ENCODE measurements around the gene SERBP1.
"Not testable (repeated sequence)": the region's sequence is repeated elsewhere in the genome, so short reads cannot be mapped to it uniquely, and the experiment has no call there.

SERBP1 gene

DNA sequence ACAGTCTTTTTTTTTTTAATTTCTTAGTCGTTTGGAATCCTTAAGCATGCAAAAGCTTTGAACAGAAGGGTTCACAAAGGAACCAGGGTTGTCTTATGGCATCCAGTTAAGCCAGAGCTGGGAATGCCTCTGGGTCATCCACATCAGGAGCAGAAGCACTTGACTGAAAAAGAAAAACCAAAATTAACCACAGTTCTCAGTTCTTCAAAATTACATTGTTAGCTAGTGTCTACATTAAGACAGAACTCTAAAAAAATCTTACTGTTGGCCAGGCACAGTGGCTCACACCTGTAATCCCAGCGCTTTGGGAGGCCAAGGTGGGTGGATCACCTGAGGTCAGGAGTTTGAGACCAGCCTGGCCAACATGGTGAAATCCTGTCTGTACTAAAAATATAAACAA, 17.1 kb downstream of the SERBP1 start:
- H2BK5ac ChIP-seq (ENCODE audit: low read length); H3K4ac ChIP-seq (ENCODE audit: low read depth, low read length); H4K8ac ChIP-seq (ENCODE audit: low read depth, low read length); H2BK120ac ChIP-seq (ENCODE audit: low read depth, low read length); H3K4me2 ChIP-seq (ENCODE audit: low read length); H3K27me3 ChIP-seq (ENCODE audit: insufficient read depth, low read length, poor library complexity); H3K9ac ChIP-seq (ENCODE audit: low read length); H3K23ac ChIP-seq (ENCODE audit: low read length); H4K5ac ChIP-seq (ENCODE audit: low read length); DNase-seq; H2BK15ac ChIP-seq (replicated peaks; ENCODE audit: low read depth); H2AK5ac ChIP-seq (ENCODE audit: low read length); H3K18ac ChIP-seq (ENCODE audit: low read length); H3K4me3 ChIP-seq (ENCODE audit: low read length); H3K79me1 ChIP-seq (ENCODE audit: low read length); H3K27ac ChIP-seq (ENCODE audit: low read depth, low read length); H3K4me1 ChIP-seq (ENCODE audit: control insufficient read depth, low read depth, low read length); H3K56ac ChIP-seq (ENCODE audit: low read length): not testable (repeated sequence)
- WGBS (ENCODE audit: extremely low coverage, insufficient coverage, low lambda C conversion rate): no CpG with 5 or more reads among the region's 2 CpGs
- peaks cover 23% of the 10 kb centered on the region for H3K79me2 ChIP-seq (ENCODE audit: control insufficient read depth, insufficient read depth, low read length)
- peaks cover 13% of the 10 kb centered on the region for H3K36me3 ChIP-seq (ENCODE audit: control insufficient read depth, insufficient read depth, low read length)

DNA sequence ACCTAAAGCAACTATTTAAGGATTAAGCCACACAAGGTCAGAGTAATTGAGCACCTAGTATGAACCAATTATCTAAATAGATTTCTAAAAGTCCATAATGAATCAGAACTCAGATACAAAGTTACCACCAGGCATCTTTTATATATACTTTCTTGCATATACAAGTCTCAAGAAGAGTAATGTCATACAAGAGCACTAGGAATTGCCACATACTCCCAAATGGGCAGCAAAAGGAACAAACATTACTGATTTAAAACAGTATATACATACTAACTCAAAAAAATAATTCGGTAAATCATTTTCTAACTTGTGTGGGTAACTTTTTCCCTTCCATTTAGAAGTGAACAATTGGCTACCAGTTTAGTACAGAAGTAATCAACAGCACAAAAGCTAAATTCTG, 22.1 kb downstream of the SERBP1 start:
- Histone ChIP-seq H2BK15ac (replicated peaks; ENCODE audit: low read depth) (no peak overlapping the region), H2BK120ac (ENCODE audit: low read depth, low read length) (no peak overlapping the region), H3K4me2 (ENCODE audit: low read length) (no peak overlapping the region), H4K8ac (ENCODE audit: low read depth, low read length) (no peak overlapping the region), H3K4ac (ENCODE audit: low read depth, low read length) (no peak overlapping the region), H3K27me3 (ENCODE audit: insufficient read depth, low read length, poor library complexity) (no peaks in the 10 kb centered on the region), H3K4me3 (ENCODE audit: low read length) (no peak overlapping the region), H3K23ac (ENCODE audit: low read length) (no peak overlapping the region), H3K56ac (ENCODE audit: low read length) (no peak overlapping the region), H2BK5ac (ENCODE audit: low read length) (no peak overlapping the region), H3K4me1 (ENCODE audit: control insufficient read depth, low read depth, low read length) (no peaks in the 10 kb centered on the region), H3K79me2 (ENCODE audit: control insufficient read depth, insufficient read depth, low read length) (no peaks in the 10 kb centered on the region), H3K79me1 (ENCODE audit: low read length) (no peaks in the 10 kb centered on the region), H2AK5ac (ENCODE audit: low read length) (no peak overlapping the region), H3K18ac (ENCODE audit: low read length) (no peak overlapping the region), H4K5ac (ENCODE audit: low read length) (no peak overlapping the region), H3K9ac (ENCODE audit: low read length) (no peak overlapping the region), H3K36me3 (ENCODE audit: control insufficient read depth, insufficient read depth, low read length) (no peaks in the 10 kb centered on the region), H3K27ac (ENCODE audit: low read depth, low read length) (no peak overlapping the region)
- no peak for DNase-seq
- no CpG with 5 or more reads among the region's 1 CpG for WGBS (ENCODE audit: extremely low coverage, insufficient coverage, low lambda C conversion rate)

DNA sequence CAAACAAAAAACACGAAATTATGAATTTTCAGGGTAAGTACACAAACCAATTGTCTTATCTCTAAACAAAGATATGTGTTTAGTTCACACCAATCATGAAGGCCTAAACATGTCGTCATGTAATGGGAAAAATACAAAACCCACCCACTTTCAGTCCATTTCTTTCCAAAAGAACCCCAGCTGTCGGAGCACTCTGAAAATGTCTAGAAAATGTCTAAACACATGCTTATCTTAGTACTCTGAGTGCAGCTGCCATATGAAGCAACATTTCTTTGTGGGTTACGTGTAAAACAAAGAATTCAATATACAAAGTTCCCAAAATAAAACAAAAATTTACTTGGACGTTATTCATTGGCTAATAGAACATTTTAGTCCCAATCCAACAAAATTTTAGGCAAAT, 22.7 kb downstream of the SERBP1 start:
- Histone ChIP-seq H3K4ac (ENCODE audit: low read depth, low read length) (no peak overlapping the region), H3K18ac (ENCODE audit: low read length) (no peak overlapping the region), H3K23ac (ENCODE audit: low read length) (no peak overlapping the region), H3K4me3 (ENCODE audit: low read length) (no peak overlapping the region), H3K27me3 (ENCODE audit: insufficient read depth, low read length, poor library complexity) (no peaks in the 10 kb centered on the region), H2BK15ac (replicated peaks; ENCODE audit: low read depth) (no peak overlapping the region), H4K5ac (ENCODE audit: low read length) (no peak overlapping the region), H3K79me2 (ENCODE audit: control insufficient read depth, insufficient read depth, low read length) (no peaks in the 10 kb centered on the region), H4K8ac (ENCODE audit: low read depth, low read length) (no peak overlapping the region), H2AK5ac (ENCODE audit: low read length) (no peak overlapping the region), H2BK120ac (ENCODE audit: low read depth, low read length) (no peak overlapping the region), H3K36me3 (ENCODE audit: control insufficient read depth, insufficient read depth, low read length) (no peaks in the 10 kb centered on the region), H3K27ac (ENCODE audit: low read depth, low read length) (no peak overlapping the region), H2BK5ac (ENCODE audit: low read length) (no peak overlapping the region), H3K9ac (ENCODE audit: low read length) (no peak overlapping the region), H3K4me2 (ENCODE audit: low read length) (no peak overlapping the region), H3K56ac (ENCODE audit: low read length) (no peak overlapping the region), H3K79me1 (ENCODE audit: low read length) (no peaks in the 10 kb centered on the region), H3K4me1 (ENCODE audit: control insufficient read depth, low read depth, low read length) (no peaks in the 10 kb centered on the region)
- no CpG with 5 or more reads among the region's 5 CpGs for WGBS (ENCODE audit: extremely low coverage, insufficient coverage, low lambda C conversion rate)
- no peak for DNase-seq

DNA sequence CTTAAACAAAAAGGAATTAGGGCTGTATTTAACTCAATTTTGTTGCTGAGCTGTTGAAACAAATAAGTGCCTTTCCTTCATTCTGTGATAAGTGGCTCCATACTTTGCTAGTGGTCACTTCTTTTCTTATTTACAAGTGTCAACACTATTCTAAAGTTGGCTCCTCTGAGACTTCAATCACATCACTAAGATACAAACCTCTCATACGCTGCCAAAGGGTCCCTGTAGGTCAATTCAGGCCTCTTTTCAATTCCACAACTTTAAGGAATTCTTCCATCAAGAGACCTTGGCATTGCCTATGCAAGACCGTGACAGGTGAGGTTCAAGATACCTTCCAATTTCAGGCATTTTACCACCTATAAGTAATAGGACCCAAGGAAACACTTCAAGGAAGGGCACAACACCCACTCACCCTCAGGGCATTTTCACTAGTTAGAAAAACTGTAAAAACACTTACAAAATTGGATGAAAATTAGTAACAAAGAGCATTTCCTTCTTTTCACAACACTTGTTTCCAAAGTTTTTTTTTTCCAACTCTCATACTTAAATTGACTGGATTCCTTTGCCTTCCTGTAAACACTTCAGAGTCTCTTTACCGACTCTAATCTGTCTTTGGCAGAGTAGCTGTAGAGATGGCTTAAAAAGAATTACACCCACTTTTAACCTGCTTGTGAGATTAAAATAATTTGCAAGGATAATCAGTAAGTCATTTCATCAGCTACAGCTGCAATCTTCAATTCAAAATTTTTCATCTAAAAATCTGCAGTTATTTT, 24.5 kb downstream of the SERBP1 start:
- H3K36me3 ChIP-seq (ENCODE audit: control insufficient read depth, insufficient read depth, low read length): no peaks in the 10 kb centered on the region
- no peaks in the 10 kb centered on the region for H3K4me1 ChIP-seq (ENCODE audit: control insufficient read depth, low read depth, low read length)
- H3K79me2 ChIP-seq (ENCODE audit: control insufficient read depth, insufficient read depth, low read length): no peaks in the 10 kb centered on the region
- H2BK15ac ChIP-seq (replicated peaks; ENCODE audit: low read depth): no peak overlapping the region
- DNase-seq: no peak
- H3K27ac ChIP-seq (ENCODE audit: low read depth, low read length): no peak overlapping the region
- WGBS (ENCODE audit: extremely low coverage, insufficient coverage, low lambda C conversion rate): no CpG with 5 or more reads among the region's 3 CpGs
- no peak overlapping the region for H2BK120ac ChIP-seq (ENCODE audit: low read depth, low read length)
- H3K9ac ChIP-seq (ENCODE audit: low read length): no peak overlapping the region
- H2AK5ac ChIP-seq (ENCODE audit: low read length): no peak overlapping the region
- no peak overlapping the region for H4K8ac ChIP-seq (ENCODE audit: low read depth, low read length)
- no peak overlapping the region for H3K23ac ChIP-seq (ENCODE audit: low read length)
- no peaks in the 10 kb centered on the region for H3K79me1 ChIP-seq (ENCODE audit: low read length)
- no peak overlapping the region for H4K5ac ChIP-seq (ENCODE audit: low read length)
- no peak overlapping the region for H3K4me2 ChIP-seq (ENCODE audit: low read length)
- H3K56ac ChIP-seq (ENCODE audit: low read length): no peak overlapping the region
- no peaks in the 10 kb centered on the region for H3K27me3 ChIP-seq (ENCODE audit: insufficient read depth, low read length, poor library complexity)
- no peak overlapping the region for H3K4ac ChIP-seq (ENCODE audit: low read depth, low read length)
- H3K4me3 ChIP-seq (ENCODE audit: low read length): no peak overlapping the region
- H3K18ac ChIP-seq (ENCODE audit: low read length): no peak overlapping the region
- no peak overlapping the region for H2BK5ac ChIP-seq (ENCODE audit: low read length)

DNA sequence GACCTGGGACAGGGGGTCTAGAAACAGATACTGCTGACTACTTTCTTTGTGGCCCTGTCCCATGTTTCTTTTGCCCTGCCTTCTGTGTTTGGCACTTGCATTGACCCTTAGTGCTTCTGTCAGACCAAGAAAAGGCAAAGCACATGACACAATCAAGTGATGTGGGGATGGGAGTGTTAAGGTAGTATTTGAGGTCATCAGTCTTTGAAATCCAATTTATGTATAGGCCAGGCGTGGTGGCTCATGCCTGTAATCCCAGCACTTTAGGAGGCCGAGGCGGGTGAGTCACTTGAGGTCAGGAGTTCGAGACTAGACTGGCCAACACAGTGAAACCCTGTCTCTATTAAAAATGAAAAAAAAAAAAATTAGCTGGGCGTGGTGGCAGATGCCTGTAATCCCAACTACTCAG, 26.0 kb downstream of the SERBP1 start:
- H3K4me3 ChIP-seq (ENCODE audit: low read length): no peak overlapping the region
- H2AK5ac ChIP-seq (ENCODE audit: low read length): no peak overlapping the region
- H3K36me3 ChIP-seq (ENCODE audit: control insufficient read depth, insufficient read depth, low read length): no peaks in the 10 kb centered on the region
- no peak for DNase-seq
- no peaks in the 10 kb centered on the region for H3K79me2 ChIP-seq (ENCODE audit: control insufficient read depth, insufficient read depth, low read length)
- H2BK120ac ChIP-seq (ENCODE audit: low read depth, low read length): no peak overlapping the region
- no peak overlapping the region for H3K18ac ChIP-seq (ENCODE audit: low read length)
- H3K56ac ChIP-seq (ENCODE audit: low read length): no peak overlapping the region
- H4K5ac ChIP-seq (ENCODE audit: low read length): no peak overlapping the region
- no peak overlapping the region for H2BK5ac ChIP-seq (ENCODE audit: low read length)
- no peak overlapping the region for H3K27ac ChIP-seq (ENCODE audit: low read depth, low read length)
- H3K4ac ChIP-seq (ENCODE audit: low read depth, low read length): no peak overlapping the region
- H3K9ac ChIP-seq (ENCODE audit: low read length): no peak overlapping the region
- H3K4me1 ChIP-seq (ENCODE audit: control insufficient read depth, low read depth, low read length): no peaks in the 10 kb centered on the region
- no peaks in the 10 kb centered on the region for H3K79me1 ChIP-seq (ENCODE audit: low read length)
- no CpG with 5 or more reads among the region's 5 CpGs for WGBS (ENCODE audit: extremely low coverage, insufficient coverage, low lambda C conversion rate)
- no peak overlapping the region for H2BK15ac ChIP-seq (replicated peaks; ENCODE audit: low read depth)
- no peak overlapping the region for H3K4me2 ChIP-seq (ENCODE audit: low read length)
- no peaks in the 10 kb centered on the region for H3K27me3 ChIP-seq (ENCODE audit: insufficient read depth, low read length, poor library complexity)
- no peak overlapping the region for H4K8ac ChIP-seq (ENCODE audit: low read depth, low read length)
- no peak overlapping the region for H3K23ac ChIP-seq (ENCODE audit: low read length)

DNA sequence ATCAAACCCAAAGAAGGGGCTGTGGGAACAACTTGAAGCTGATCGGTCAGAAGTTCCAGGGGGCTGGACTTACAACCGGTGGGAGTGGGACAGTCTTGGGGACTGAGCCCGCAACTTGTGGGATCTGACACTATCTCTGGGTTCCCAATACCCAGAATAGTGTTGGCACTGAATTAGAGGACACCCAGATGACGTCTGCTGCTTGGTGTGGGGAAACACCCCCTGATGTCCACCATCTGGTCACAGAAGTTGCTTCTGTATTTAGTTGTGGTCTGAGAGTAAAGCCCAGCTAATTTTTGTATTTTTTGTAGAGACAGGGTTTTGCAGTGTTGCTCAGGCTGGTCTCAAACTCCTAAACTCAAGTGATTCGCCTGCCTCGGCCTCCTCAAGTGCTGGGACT, 28.8 kb downstream of the SERBP1 start:
- H3K79me1 ChIP-seq (ENCODE audit: low read length): no peaks in the 10 kb centered on the region
- H3K27ac ChIP-seq (ENCODE audit: low read depth, low read length): no peak overlapping the region
- H3K79me2 ChIP-seq (ENCODE audit: control insufficient read depth, insufficient read depth, low read length): no peaks in the 10 kb centered on the region
- H2AK5ac ChIP-seq (ENCODE audit: low read length): no peak overlapping the region
- no peak overlapping the region for H2BK5ac ChIP-seq (ENCODE audit: low read length)
- no peak overlapping the region for H2BK120ac ChIP-seq (ENCODE audit: low read depth, low read length)
- WGBS (ENCODE audit: extremely low coverage, insufficient coverage, low lambda C conversion rate): no CpG with 5 or more reads among the region's 6 CpGs
- H4K8ac ChIP-seq (ENCODE audit: low read depth, low read length): no peak overlapping the region
- no peaks in the 10 kb centered on the region for H3K4me1 ChIP-seq (ENCODE audit: control insufficient read depth, low read depth, low read length)
- H4K5ac ChIP-seq (ENCODE audit: low read length): no peak overlapping the region
- no peak overlapping the region for H3K4me3 ChIP-seq (ENCODE audit: low read length)
- no peak overlapping the region for H3K4ac ChIP-seq (ENCODE audit: low read depth, low read length)
- H3K18ac ChIP-seq (ENCODE audit: low read length): no peak overlapping the region
- DNase-seq: no peak
- no peaks in the 10 kb centered on the region for H3K27me3 ChIP-seq (ENCODE audit: insufficient read depth, low read length, poor library complexity)
- H2BK15ac ChIP-seq (replicated peaks; ENCODE audit: low read depth): no peak overlapping the region
- no peak overlapping the region for H3K56ac ChIP-seq (ENCODE audit: low read length)
- H3K4me2 ChIP-seq (ENCODE audit: low read length): no peak overlapping the region
- no peaks in the 10 kb centered on the region for H3K36me3 ChIP-seq (ENCODE audit: control insufficient read depth, insufficient read depth, low read length)
- H3K23ac ChIP-seq (ENCODE audit: low read length): no peak overlapping the region
- no peak overlapping the region for H3K9ac ChIP-seq (ENCODE audit: low read length)

Measured in mesendoderm (in vitro differentiated cells).